Activated T-cell treated with anti-CD3 and anti-CD28 coated beads, Interleukin-2, amount 50 U/mL, for 24 hours (primary cell): Measurements from ENCODE around the gene SUSD1.
"Not testable (repeated sequence)": the region's sequence is repeated elsewhere in the genome, so short reads cannot be mapped to it uniquely, and the experiment has no call there.

Source experiments
- DNase-seq: peaks from one replicate; pipeline ENCODE4 v3.0.0-alpha.2; 2020
- H3K27ac Mint-ChIP-seq: 2 replicates; pipeline ENCODE4 v1.8.0; 2020; ENCODE audit warnings: mild to moderate bottlenecking, mixed read lengths
- H3K27me3 Mint-ChIP-seq: 2 replicates; pipeline ENCODE4 v1.8.0; 2020; ENCODE audit warnings: mixed read lengths
- H3K36me3 Mint-ChIP-seq: 2 replicates; pipeline ENCODE4 v1.8.0; 2020; ENCODE audit warnings: low read depth, mixed read lengths
- H3K4me1 Mint-ChIP-seq: 2 replicates; pipeline ENCODE4 v1.8.0; 2020; ENCODE audit warnings: low read depth, mixed read lengths
- H3K4me3 Mint-ChIP-seq: 2 replicates; pipeline ENCODE4 v1.8.0; 2020; ENCODE audit warnings: mild to moderate bottlenecking, moderate library complexity, mixed read lengths
- H3K9me3 Mint-ChIP-seq: 2 replicates; pipeline ENCODE4 v1.8.0; 2020; ENCODE audit warnings: mixed read lengths

Gene SUSD1

DNA sequence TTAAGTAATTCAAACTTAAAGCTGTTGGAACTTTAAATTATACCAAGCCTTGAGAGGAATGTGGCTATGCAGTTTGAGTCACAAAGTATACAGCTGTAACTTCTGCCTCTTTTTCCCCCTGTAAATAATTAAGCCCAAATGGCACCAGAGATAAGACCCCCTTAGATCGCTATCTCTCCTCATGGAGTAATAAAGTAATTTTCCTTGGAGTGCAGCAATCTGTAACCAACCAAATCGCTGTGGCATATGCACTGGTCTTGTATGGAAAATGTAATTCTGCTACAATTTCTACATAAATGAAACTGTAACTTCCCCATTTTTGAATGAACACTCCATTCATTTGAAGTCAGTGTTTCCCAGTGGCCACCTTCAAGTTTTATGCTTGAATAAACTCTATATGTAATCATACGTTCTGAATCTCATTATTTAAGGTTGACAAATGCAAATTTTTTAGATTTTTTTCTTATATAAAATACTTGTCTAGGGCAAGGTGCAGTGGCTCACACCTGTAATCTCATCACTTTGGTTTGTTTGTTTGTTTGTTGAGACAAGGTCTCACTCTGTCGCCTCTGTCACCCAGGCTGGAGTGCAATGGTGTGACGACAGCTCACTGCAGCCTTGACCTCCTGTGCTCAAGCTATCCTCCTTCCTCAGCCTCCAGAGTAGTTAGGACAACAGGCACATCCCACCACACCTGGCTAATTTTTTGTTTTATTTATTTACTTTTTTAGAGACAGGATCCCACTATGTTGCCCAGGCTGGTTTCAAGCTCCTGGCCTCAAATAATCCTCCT, 12.3 kb downstream of the SUSD1 start:
- H3K4me1 Mint-ChIP-seq: peaks cover 9% of the 10 kb centered on the region
- no peaks in the 10 kb centered on the region for H3K36me3 Mint-ChIP-seq
- no peaks in the 10 kb centered on the region for H3K27me3 Mint-ChIP-seq
- no peak overlapping the region for H3K27ac Mint-ChIP-seq
- H3K9me3 Mint-ChIP-seq: no peaks in the 10 kb centered on the region
- DNase-seq: no peak
- H3K4me3 Mint-ChIP-seq: no peak overlapping the region

DNA sequence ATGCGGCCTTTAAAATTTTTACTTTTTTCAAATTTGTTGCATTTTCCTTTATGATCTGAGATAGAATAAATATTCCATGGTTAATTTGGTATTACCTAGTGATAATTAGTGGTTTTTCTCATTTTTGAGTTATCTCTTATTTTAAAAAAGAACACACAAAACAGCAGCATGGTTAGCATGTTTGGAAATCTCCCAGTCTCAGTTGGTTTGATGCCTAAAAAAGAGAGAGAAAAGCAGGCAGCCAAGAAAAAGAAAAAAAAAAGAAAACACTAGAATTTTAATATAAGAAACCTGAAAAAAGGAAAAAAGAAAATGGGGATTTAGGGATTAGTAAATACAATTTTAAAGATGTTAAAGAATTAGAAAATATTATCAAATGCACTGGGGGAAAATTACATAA, 15.3 kb downstream of the SUSD1 start:
- H3K4me3 Mint-ChIP-seq: no peak overlapping the region

DNA sequence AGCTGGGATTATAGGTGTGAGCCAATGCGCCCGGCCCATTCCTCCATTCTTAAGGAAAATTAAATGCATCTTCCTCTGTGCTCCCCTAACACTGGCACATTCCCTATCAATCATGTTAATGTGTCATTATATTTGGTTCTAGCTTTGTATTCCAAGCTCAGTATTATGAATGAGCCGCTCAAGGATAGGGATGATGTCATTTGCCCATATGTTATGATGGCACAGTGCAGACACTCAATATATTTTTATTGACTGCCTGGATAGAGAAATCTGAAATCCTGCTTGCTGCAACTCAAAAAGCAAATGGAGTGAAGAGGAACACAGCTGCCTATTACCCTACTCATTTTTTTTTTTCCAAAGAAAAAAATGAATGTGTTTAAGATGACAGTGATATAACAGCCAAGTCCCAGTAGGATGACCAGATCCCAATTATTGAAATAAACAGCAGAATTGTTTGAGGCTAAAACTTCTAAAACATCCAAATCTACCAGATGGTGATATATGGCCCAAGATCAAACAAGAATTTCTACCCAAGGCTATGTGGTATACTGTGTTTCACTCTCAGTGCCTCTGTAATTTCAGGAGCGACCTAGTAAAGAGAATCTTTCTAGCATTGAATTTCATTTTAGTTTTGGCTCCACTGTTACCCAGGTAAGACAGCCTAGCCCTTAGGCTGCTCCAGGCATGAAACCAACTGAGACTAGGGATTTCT, 16.3 kb downstream of the SUSD1 start:
- no peak for DNase-seq
- Mint-ChIP-seq H3K4me3 (no peak overlapping the region), H3K9me3 (no peaks in the 10 kb centered on the region), H3K27me3 (no peaks in the 10 kb centered on the region), H3K36me3 (peaks cover 2% of the 10 kb centered on the region), H3K27ac (no peak overlapping the region), H3K4me1 (peaks cover 2% of the 10 kb centered on the region)

More for the DNA sequence above, 15.3 kb downstream of the SUSD1 start:
- no peaks in the 10 kb centered on the region for H3K27me3 Mint-ChIP-seq
- H3K4me1 Mint-ChIP-seq: peaks cover 2% of the 10 kb centered on the region
- peaks cover 2% of the 10 kb centered on the region for H3K36me3 Mint-ChIP-seq
- H3K9me3 Mint-ChIP-seq: no peaks in the 10 kb centered on the region
- no peak for DNase-seq
- H3K27ac Mint-ChIP-seq: no peak overlapping the region

DNA sequence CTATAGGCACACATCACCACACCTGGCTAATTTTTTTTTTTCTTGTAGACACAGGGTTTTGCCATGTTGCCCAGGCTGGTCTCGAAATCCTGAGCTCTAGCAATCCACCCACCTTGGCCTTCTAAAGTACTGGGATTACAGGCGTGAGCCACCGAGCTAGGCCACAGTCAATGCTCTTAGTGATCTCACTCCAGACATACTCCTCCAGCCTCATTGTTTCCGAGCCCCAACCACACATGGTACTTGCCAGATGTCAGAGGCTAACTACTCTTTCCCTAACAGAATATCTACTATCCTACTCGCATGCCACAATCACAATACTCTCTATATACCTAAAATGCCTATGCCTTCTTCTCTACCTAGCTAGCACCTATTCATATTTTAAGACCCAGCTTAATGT, 17.1 kb downstream of the SUSD1 start:
- H3K27me3 Mint-ChIP-seq: no peaks in the 10 kb centered on the region
- H3K4me3 Mint-ChIP-seq: no peak overlapping the region
- H3K9me3 Mint-ChIP-seq: no peaks in the 10 kb centered on the region
- peaks cover 2% of the 10 kb centered on the region for H3K36me3 Mint-ChIP-seq
- no peak overlapping the region for H3K27ac Mint-ChIP-seq
- no peak for DNase-seq
- peaks cover 2% of the 10 kb centered on the region for H3K4me1 Mint-ChIP-seq

DNA sequence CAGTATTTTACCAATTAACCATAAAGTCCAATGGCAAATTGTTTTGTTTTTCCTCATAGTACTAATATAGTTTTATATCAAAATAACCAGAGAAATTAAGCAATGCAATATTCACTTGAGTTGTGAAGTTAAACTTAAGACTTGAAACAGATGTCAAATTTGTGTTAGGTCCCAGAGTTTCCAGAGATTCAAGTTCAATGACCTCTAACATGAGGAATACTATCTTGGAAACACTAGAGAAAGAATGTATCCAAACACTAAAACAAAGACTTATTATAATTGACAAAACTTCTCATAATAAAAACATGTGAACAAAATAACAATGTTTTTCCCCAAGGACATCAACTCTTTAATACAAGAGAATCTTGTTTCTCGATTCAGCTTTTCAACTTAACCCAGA, 18.0 kb downstream of the SUSD1 start:
- Mint-ChIP-seq H3K36me3 (peaks cover 2% of the 10 kb centered on the region), H3K4me3 (no peak overlapping the region), H3K27me3 (no peaks in the 10 kb centered on the region), H3K9me3 (no peaks in the 10 kb centered on the region), H3K27ac (no peak overlapping the region), H3K4me1 (peaks cover 2% of the 10 kb centered on the region)
- no peak for DNase-seq

DNA sequence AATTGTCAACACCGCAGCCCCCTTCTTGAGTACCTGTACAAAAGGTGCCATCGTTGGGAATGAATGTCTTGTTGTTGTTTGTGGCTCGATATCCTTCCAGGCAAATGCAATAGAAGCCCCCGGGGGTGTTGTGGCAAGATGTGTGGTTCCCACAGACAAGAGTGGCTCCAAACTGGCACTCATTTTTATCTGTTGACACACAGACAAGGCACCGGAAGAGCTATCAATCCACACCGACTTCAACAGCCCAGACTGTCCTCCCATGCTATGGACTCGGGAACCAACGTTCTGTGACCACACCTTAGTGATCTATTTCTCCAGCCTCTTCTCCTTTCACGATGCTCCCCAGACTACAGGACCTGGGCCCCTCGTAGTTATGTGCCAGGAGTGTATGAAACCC, 25.9 kb downstream of the SUSD1 start:
- no peak overlapping the region for H3K27ac Mint-ChIP-seq
- H3K4me1 Mint-ChIP-seq: peaks cover 7% of the 10 kb centered on the region
- H3K36me3 Mint-ChIP-seq: peaks cover 2% of the 10 kb centered on the region
- no peak for DNase-seq
- H3K9me3 Mint-ChIP-seq: no peaks in the 10 kb centered on the region
- H3K4me3 Mint-ChIP-seq: no peak overlapping the region
- H3K27me3 Mint-ChIP-seq: no peaks in the 10 kb centered on the region

DNA sequence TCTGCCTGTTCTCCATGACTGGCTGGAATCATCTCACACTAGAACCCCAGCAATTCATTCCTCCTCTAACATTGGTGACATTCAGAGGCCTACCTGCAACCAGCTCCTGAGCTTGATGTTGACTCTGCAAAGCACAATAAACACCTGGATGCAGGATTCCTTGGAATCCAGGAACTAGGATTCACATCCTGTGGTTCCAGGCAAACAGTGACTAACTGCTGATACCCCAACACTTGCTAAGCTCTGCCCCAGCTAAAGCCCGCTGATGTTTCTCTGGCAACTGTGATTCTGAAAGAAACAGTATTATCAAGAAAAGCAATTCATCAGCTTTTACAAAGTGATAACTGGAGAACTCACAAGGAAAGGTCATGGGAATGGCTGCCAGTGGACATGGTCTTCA, 29.2 kb downstream of the SUSD1 start:
- no peak overlapping the region for H3K4me3 Mint-ChIP-seq
- no peak for DNase-seq
- no peak overlapping the region for H3K27ac Mint-ChIP-seq
- peaks cover 7% of the 10 kb centered on the region for H3K4me1 Mint-ChIP-seq
- H3K36me3 Mint-ChIP-seq: peaks cover 6% of the 10 kb centered on the region
- H3K9me3 Mint-ChIP-seq: no peaks in the 10 kb centered on the region
- H3K27me3 Mint-ChIP-seq: no peaks in the 10 kb centered on the region

DNA sequence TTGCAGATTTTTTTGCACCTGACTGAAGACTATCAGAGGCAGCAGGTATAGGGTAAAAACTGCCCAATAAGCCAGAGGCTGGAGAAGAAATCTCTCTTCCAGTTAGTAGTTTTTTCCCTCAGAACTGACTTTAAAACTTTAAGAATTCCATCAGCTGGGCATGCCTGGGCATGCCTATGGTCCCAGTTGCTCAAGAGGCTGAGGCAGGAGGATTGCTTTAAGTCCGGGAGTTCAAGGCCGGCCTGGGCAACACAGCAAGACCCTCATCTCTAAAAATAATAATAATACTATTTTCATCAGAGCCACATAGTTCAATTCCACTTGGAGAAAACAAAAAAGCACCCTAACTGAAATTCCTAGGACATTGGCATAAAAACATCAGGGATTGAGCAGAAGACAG, 30.3 kb downstream of the SUSD1 start:
- H3K4me1 Mint-ChIP-seq: peaks cover 8% of the 10 kb centered on the region
- no peaks in the 10 kb centered on the region for H3K27me3 Mint-ChIP-seq
- no peak overlapping the region for H3K4me3 Mint-ChIP-seq
- DNase-seq: no peak
- no peaks in the 10 kb centered on the region for H3K9me3 Mint-ChIP-seq
- no peak overlapping the region for H3K27ac Mint-ChIP-seq
- H3K36me3 Mint-ChIP-seq: peaks cover 6% of the 10 kb centered on the region

DNA sequence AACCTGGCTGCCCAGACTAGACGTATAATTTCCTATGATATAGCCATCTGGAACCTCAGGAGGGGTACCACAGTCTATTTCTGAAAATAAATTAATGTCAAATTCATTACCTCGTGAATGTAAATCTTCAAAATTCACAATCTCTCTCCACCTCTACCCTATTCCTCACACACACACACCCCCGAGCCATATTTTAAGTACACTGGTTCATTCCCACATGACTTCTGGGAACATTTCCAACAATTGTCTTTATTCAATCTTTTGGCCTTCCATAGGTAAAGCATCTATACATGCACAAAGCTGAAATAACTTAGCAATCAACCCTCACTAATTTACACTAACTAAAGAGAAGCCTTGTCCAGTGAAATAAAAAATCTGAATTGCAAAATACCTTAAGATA, 32.7 kb downstream of the SUSD1 start:
- H3K27me3 Mint-ChIP-seq: no peaks in the 10 kb centered on the region
- H3K9me3 Mint-ChIP-seq: no peaks in the 10 kb centered on the region
- H3K27ac Mint-ChIP-seq: no peak overlapping the region
- peaks cover 4% of the 10 kb centered on the region for H3K36me3 Mint-ChIP-seq
- H3K4me1 Mint-ChIP-seq: peaks cover 8% of the 10 kb centered on the region
- DNase-seq: no peak
- H3K4me3 Mint-ChIP-seq: no peak overlapping the region

DNA sequence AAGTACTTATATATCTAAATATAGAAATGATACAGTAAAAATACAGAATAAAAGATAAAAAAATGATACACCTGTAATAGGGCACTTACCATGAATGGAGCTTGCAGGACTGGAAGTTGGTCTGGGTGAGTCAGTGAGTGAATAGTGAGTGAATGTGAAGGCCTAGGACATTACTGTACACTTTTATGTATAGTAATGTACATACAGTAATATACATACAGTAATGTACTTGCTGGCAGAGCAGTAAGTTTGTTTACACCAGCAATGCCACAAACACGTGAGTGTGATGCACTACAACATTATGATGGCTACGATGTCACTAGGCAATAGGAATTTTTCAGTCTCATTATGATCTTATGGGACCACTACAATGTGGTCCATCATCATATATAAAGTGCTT, 34.2 kb downstream of the SUSD1 start:
- peaks cover 4% of the 10 kb centered on the region for H3K36me3 Mint-ChIP-seq
- no peak overlapping the region for H3K27ac Mint-ChIP-seq
- H3K9me3 Mint-ChIP-seq: no peaks in the 10 kb centered on the region
- no peak overlapping the region for H3K4me3 Mint-ChIP-seq
- peaks cover 2% of the 10 kb centered on the region for H3K4me1 Mint-ChIP-seq
- DNase-seq: no peak
- H3K27me3 Mint-ChIP-seq: no peaks in the 10 kb centered on the region

DNA sequence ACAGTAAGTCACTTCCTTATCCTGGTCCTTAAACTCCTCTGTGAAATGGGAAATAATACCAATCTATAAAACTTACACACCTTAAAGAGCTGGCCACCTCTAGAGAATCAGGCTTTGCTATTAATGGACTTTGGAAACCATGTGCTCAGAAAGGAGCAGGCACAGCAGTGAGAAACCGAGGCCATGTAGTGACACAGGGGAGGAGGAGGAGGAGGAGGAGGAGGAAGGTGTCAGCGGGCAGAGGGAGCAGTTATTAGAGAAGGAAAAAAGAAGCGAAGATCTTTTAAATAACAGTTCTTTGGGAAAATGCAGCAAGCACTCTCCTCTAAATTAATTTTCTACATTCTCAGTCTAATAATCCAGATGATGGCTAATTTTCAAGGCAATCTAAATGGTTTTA, 38.0 kb downstream of the SUSD1 start:
- Mint-ChIP-seq H3K4me3 (no peak overlapping the region), H3K27me3 (no peaks in the 10 kb centered on the region), H3K9me3 (no peaks in the 10 kb centered on the region), H3K4me1 (peaks cover 2% of the 10 kb centered on the region), H3K36me3 (peaks cover 2% of the 10 kb centered on the region), H3K27ac (no peak overlapping the region)
- no peak for DNase-seq

DNA sequence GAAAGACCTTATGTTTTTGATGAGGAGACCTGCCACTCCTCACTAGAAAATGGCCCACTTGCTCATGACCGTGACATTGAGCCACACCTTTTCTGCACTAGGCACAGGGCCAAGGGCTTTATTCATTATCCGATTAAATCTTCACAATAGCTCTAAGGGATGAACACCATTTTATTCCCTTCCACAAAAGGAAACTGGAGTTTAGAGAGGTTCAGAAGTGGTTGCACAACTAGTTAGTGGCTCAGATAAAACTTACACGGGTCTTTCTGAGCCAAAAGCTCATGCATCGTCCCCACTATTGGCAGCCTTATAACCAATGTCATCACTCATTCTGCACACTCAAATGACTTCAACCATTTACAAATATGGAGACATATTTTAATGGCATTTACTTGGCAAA, 39.4 kb downstream of the SUSD1 start:
- Mint-ChIP-seq H3K4me3 (no peak overlapping the region), H3K36me3 (peaks cover 2% of the 10 kb centered on the region), H3K4me1 (peaks cover 2% of the 10 kb centered on the region), H3K9me3 (no peaks in the 10 kb centered on the region), H3K27ac (no peak overlapping the region), H3K27me3 (no peaks in the 10 kb centered on the region)
- DNase-seq: no peak

DNA sequence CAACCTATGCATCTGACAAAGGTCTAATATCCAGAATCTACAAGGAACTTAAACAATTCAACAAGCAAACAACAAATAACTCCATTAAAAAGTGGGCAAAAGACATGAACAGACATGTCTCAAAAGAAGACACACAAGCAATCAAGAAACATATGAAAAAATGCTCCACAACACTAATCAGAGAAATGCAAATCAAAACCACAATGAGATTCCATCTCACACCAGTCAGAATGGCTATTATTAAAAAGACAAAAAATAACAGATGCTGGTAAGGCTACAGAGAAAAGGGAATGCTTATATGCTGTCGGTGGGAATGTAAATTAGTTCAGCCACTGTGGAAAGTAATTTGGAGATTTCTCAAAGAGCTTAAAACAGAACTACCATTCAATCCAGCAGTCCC, 41.3 kb downstream of the SUSD1 start:
- H3K36me3 Mint-ChIP-seq, DNase-seq, H3K27me3 Mint-ChIP-seq, H3K27ac Mint-ChIP-seq, H3K9me3 Mint-ChIP-seq, H3K4me1 Mint-ChIP-seq, H3K4me3 Mint-ChIP-seq: not testable (repeated sequence)

DNA sequence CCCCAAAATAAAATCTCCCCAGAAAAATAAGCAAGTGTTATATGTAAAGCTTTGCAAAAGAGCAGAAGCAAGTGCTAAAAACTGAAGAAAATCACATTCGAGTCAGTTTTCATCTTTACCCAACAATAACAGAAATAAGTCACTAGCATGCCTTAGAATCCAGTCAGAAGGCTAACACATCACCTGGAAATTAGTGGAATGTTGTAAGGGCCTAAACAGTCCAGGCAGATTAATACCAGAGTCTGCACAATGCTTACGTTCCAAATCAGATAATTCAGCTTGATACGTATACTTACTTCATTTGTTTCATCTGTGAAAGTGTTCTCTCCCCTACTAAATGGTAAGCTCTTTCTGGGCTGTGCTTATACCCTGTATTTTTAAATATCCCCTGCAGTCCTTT, 42.7 kb downstream of the SUSD1 start:
- no peaks in the 10 kb centered on the region for H3K27me3 Mint-ChIP-seq
- H3K4me3 Mint-ChIP-seq: no peak overlapping the region
- H3K9me3 Mint-ChIP-seq: no peaks in the 10 kb centered on the region
- H3K36me3 Mint-ChIP-seq: peaks cover 2% of the 10 kb centered on the region
- DNase-seq: no peak
- no peaks in the 10 kb centered on the region for H3K4me1 Mint-ChIP-seq
- H3K27ac Mint-ChIP-seq: no peak overlapping the region

DNA sequence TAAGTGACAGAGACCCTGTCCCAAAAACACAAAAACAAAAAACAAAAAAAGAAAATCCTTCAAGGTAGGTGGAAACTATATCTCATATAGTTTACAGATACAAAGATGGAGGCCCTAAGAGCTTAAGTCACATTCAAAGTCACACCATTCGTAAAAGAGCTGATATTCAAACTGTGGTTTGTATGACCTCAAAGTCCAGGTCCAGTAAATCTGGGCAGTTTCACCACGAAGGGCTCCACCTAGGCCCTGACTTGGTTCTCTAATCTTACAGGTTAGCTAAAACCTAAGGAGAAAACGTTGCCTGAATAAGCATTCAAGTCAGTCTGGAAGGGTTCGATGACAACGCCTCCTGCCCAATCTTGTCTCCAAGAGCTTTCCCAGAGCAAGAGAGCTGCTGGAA, 44.1 kb downstream of the SUSD1 start:
- peaks cover 2% of the 10 kb centered on the region for H3K36me3 Mint-ChIP-seq
- H3K4me1 Mint-ChIP-seq: no peaks in the 10 kb centered on the region
- H3K4me3 Mint-ChIP-seq: no peak overlapping the region

More for the DNA sequence above, 44.1 kb downstream of the SUSD1 start:
- Mint-ChIP-seq H3K9me3 (no peaks in the 10 kb centered on the region), H3K27ac (no peak overlapping the region), H3K27me3 (no peaks in the 10 kb centered on the region)
- no peak for DNase-seq
